GM12878 (cell line): ENCODE measurements around the gene COL5A1. TPM values are rescaled to one million over a fixed set of nuclear protein-coding genes. Genes with fewer than 3 reads are reported as not detected.

ENCODE experiments used
- ATAC-seq: fragments of 200-7000 bp; cut with Tn5 transposase; 3 replicates; pipeline ENCODE4 v1.9.1; 2020; ENCODE audit warnings: mild to moderate bottlenecking, moderate library complexity
- BruUV-seq: library from RNA; stranded (reverse); fragments of 400-500 nt; replicated peaks from 2 replicates; lab custom pipeline; 2021; lab: Mats Ljungman, UMichigan
- CTCF ChIA-PET: fragments of 300-600 bp; sonication (Branson Sonifier 250); formaldehyde crosslinking; extraction: SDS; loops from one replicate; lab custom pipeline; 2021; ENCODE audit warnings: inconsistent platforms; lab: Yijun Ruan, JAX
- POLR2A ChIA-PET: fragments of 350-600 bp; formaldehyde crosslinking; extraction: SDS; loops from one replicate; lab custom pipeline; 2021; ENCODE audit warnings: inconsistent platforms; lab: Charles Lee
- RAD21 ChIA-PET: fragments of 300-600 bp; sonication (Branson Sonifier 250); formaldehyde crosslinking; loops from one replicate; lab custom pipeline; 2023; ENCODE audit warnings: antibody characterized with exemption; ENCODE audit not compliant: unreplicated experiment; lab: Charles Lee
- SMC1A ChIA-PET: fragments of 300-600 bp; sonication (Branson Sonifier 250); formaldehyde crosslinking; loops from one replicate; lab custom pipeline; 2023; ENCODE audit not compliant: unreplicated experiment, uncharacterized antibody; lab: Charles Lee
- DNase-seq: peaks from one replicate; pipeline ENCODE4 v3.0.0-alpha.2; 2011; ENCODE audit warnings: low read depth, low spot score
- FAIRE-seq: peaks from 3 replicates; lab custom pipeline; 2011; peaks lifted over from hg19 to GRCh38; lab: Jason Lieb, UNC
- H2AFZ ChIP-seq: 2 replicates; pipeline ENCODE4 v1.6.0; 2011; ENCODE audit warnings: low read depth, low read length, control low read depth; ENCODE audit not compliant: control insufficient read depth
- H3K27ac ChIP-seq: 2 replicates; pipeline ENCODE4 v1.5.1; 2011; ENCODE audit warnings: control low read depth; ENCODE audit not compliant: control insufficient read depth, insufficient read depth
- H3K27me3 ChIP-seq, 2 experiments: replicated peaks in 1 of 2; 2 replicates each; pipeline versions ENCODE4 v1.6.0 to v1.6.1; 2011; ENCODE audit warnings: low read length in 1 of 2; ENCODE audit not compliant: control insufficient read depth in 2 of 2, insufficient read depth in 2 of 2
- H3K36me3 ChIP-seq, 2 experiments: 2 replicates each; pipeline ENCODE4 v1.5.1; 2011; ENCODE audit warnings: low read length in 1 of 2; ENCODE audit not compliant: control insufficient read depth in 2 of 2, insufficient read depth in 2 of 2
- H3K4me1 ChIP-seq: 2 replicates; pipeline ENCODE4 v1.6.1; 2011; ENCODE audit warnings: mild to moderate bottlenecking, low read length, moderate library complexity, mixed read lengths; ENCODE audit not compliant: control insufficient read depth, insufficient read depth
- H3K4me2 ChIP-seq: 2 replicates; pipeline ENCODE4 v1.6.0; 2011; ENCODE audit warnings: control low read depth; ENCODE audit not compliant: control insufficient read depth, insufficient read depth
- H3K4me3 ChIP-seq: fragments of 200-600 bp; sonication (generic); 2 replicates; pipeline ENCODE4 v1.5.1; 2016
- H3K79me2 ChIP-seq: 2 replicates; pipeline ENCODE4 v1.6.0; 2011; ENCODE audit warnings: low read length; ENCODE audit not compliant: control insufficient read depth, insufficient read depth
- H3K9ac ChIP-seq: 2 replicates; pipeline ENCODE4 v1.8.0; 2011; ENCODE audit warnings: low read length, control low read depth, mixed read lengths; ENCODE audit not compliant: control insufficient read depth, insufficient read depth
- H3K9me3 ChIP-seq: replicated peaks from 3 replicates; pipeline ENCODE4 v1.5.1; 2011; ENCODE audit warnings: mild to moderate bottlenecking, low read length; ENCODE audit not compliant: control insufficient read depth, insufficient read depth
- H4K20me1 ChIP-seq: 2 replicates; pipeline ENCODE4 v1.6.0; 2011; ENCODE audit not compliant: control insufficient read depth, insufficient read depth
- CHD1 ChIP-seq: IDR thresholded peaks from 2 replicates; pipeline ENCODE4 v1.6.1; 2012; ENCODE audit warnings: low read depth, low read length, improper control_type of control experiment
- NR2C1 ChIP-seq: fragments of 450-650 bp; IDR thresholded peaks from 2 replicates; pipeline ENCODE4 v1.6.1; 2017; ENCODE audit warnings: antibody characterized with exemption, mild to moderate bottlenecking, moderate library complexity
- SPI1 ChIP-seq: IDR thresholded peaks from 2 replicates; pipeline ENCODE4 v1.6.1; 2011; ENCODE audit warnings: low read depth, mild to moderate bottlenecking, low read length, moderate library complexity, borderline replicate concordance; ENCODE audit not compliant: insufficient read depth
- WGBS: methylation state at CpG from one replicate; pipeline ENCODE4 v1.1.6; 2016; ENCODE audit warnings: low lambda C conversion rate; ENCODE audit not compliant: insufficient replicate concordance, insufficient coverage; ENCODE audit errors: missing lambda C conversion rate; 5-methylcytosine and 5-hydroxymethylcytosine counted together
- in situ Hi-C: fragments of 300-500 bp; cut with MboI; formaldehyde crosslinking; loops from 9 replicates; pipeline ENCODE4 v1.14.3; 2018; ENCODE audit warnings: mixed read lengths
- intact Hi-C: fragments of 100-400 bp; cut with micrococcal nuclease; formaldehyde crosslinking; loops from one replicate; pipeline ENCODE4 v1.14.2; 2022; ENCODE audit not compliant: unreplicated experiment
- polyA plus RNA-seq, 11 experiments: library from polyadenylated mRNA; depleted of rRNA in 4 of 11; unstranded in 6 of 11; stranded (reverse) in 5 of 11; fragments of >200 nt; fragmentation: Nextera tagmentation in 4 of 11; fragmentation: Illumina TruSeq in 1 of 11; extraction: Ambion mirVana in 4 of 11; extraction: Trizol in 1 of 11; gene quantifications; 1 replicate in 1 of 11; 2 replicates in 10 of 11; pipeline versions ENCODE4 v1.2.1 to v1.2.3, GENCODE V29; 2011 to 2016; ENCODE audit warnings: inconsistent platforms in 2 of 11, missing spikeins in 2 of 11, low read depth in 1 of 11
- total RNA-seq, 4 experiments: library from RNA; depleted of rRNA in 3 of 4; stranded (reverse); fragments of >200 nt in 3 of 4; fragmentation: Illumina TruSeq in 1 of 4; extraction: Trizol in 1 of 4; gene quantifications; 2 replicates each; pipeline versions ENCODE4 v1.2.1 to v1.2.3, GENCODE V29; 2013 to 2021
- TF ChIP-seq, protein P1 (sequence below): fragments of 450-650 bp; IDR thresholded peaks from 2 replicates; pipeline ENCODE4 v1.6.1; 2017; ENCODE audit warnings: mild to moderate bottlenecking, low read depth, inconsistent platforms; ENCODE audit not compliant: poor library complexity, severe bottlenecking
- TF ChIP-seq, protein P2 (sequence below): fragments of 450-650 bp; IDR thresholded peaks from 2 replicates; pipeline ENCODE4 v1.6.1; 2017; ENCODE audit warnings: borderline replicate concordance

The COL5A1 gene
- total and polyA plus RNA-seq, 10 of the 15 experiments (the other 5 are each of a cell fraction or from before 2014, with no cell fraction given) = under 0.01 to 0.15 (median 0.13) TPM; not detected in 4

DNA sequence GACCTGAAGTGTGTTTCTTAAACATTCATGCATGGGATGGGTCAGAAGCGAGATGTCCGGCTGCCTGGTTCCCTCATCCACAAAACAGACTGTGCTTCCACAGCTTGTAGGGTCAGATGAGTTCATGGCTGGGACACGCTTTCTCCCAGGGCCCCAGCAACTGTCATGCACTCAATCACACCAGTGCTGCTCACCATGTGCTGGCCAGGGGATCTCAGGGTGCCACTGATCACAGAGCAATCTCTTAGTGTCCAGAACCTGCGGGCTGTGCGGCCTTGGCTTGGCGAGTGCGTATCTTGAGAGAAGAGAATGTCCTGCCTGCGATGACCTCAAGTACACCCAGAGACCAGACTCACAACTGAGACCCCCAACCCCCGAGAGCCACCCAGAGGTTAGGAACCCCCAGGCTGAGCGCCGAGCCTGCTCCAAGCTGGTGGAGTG lies 213.0 kb downstream of the COL5A1 start:
- no peaks in the 10 kb centered on the region for H4K20me1 ChIP-seq
- H3K27me3 ChIP-seq = no peaks in the 10 kb centered on the region
- ChIA-PET POLR2A (no interaction called here), SMC1A (no interaction called here), RAD21 (no interaction called here), CTCF (no interaction called here)
- in situ Hi-C loops (no loop called here), intact Hi-C loops (no loop called here)
- no TSS peak for BruUV-seq
- H3K9me3 ChIP-seq = peaks cover 10% of the 10 kb centered on the region
- H3K36me3 ChIP-seq = no peaks in the 10 kb centered on the region
- no peaks in the 10 kb centered on the region for H3K79me2 ChIP-seq
- H3K27ac ChIP-seq = no peak overlapping the region
- no peak overlapping the region for H3K4me3 ChIP-seq
- ATAC-seq (no peak), DNase-seq (no peak), FAIRE-seq (no peak)
- peaks cover 22% of the 10 kb centered on the region for H3K4me1 ChIP-seq
- WGBS = 40% methylated on average over 11 of the region's 11 CpGs
- no peak overlapping the region for H2AFZ ChIP-seq
- no peak overlapping the region for H3K9ac ChIP-seq
- no peak overlapping the region for H3K4me2 ChIP-seq
- TF ChIP-seq CHD1 = no peak
- no peak for TF ChIP-seq SPI1
- no peak for TF ChIP-seq NR2C1
- TF ChIP-seq, protein P1, sequence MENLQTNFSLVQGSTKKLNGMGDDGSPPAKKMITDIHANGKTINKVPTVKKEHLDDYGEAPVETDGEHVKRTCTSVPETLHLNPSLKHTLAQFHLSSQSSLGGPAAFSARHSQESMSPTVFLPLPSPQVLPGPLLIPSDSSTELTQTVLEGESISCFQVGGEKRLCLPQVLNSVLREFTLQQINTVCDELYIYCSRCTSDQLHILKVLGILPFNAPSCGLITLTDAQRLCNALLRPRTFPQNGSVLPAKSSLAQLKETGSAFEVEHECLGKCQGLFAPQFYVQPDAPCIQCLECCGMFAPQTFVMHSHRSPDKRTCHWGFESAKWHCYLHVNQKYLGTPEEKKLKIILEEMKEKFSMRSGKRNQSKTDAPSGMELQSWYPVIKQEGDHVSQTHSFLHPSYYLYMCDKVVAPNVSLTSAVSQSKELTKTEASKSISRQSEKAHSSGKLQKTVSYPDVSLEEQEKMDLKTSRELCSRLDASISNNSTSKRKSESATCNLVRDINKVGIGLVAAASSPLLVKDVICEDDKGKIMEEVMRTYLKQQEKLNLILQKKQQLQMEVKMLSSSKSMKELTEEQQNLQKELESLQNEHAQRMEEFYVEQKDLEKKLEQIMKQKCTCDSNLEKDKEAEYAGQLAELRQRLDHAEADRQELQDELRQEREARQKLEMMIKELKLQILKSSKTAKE = no peak
- TF ChIP-seq, protein P2, sequence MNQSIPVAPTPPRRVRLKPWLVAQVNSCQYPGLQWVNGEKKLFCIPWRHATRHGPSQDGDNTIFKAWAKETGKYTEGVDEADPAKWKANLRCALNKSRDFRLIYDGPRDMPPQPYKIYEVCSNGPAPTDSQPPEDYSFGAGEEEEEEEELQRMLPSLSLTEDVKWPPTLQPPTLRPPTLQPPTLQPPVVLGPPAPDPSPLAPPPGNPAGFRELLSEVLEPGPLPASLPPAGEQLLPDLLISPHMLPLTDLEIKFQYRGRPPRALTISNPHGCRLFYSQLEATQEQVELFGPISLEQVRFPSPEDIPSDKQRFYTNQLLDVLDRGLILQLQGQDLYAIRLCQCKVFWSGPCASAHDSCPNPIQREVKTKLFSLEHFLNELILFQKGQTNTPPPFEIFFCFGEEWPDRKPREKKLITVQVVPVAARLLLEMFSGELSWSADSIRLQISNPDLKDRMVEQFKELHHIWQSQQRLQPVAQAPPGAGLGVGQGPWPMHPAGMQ = no peak
